Lung (tissue), 12 donors: Measurements from ENCODE around the gene FOXP4. TPM values are rescaled to one million over a fixed set of nuclear protein-coding genes. Genes with fewer than 3 reads are reported as not detected.

Source experiments
- ATAC-seq: fragments of 200-7000 bp; cut with Tn5 transposase; one replicate; pipeline ENCODE4 v1.9.1; 2020; ENCODE audit warnings: moderate number of reproducible peaks; ENCODE audit not compliant: insufficient read depth, low FRiP score
- DNase-seq, 3 donors: peaks; one replicate each; pipeline ENCODE4 v3.0.0-alpha.2; 2013 to 2017
- H3K27ac ChIP-seq, 2 donors: one replicate each; pipeline ENCODE4 v1.5.1; 2013; ENCODE audit warnings: mild to moderate bottlenecking in 2 of 2, moderate library complexity in 2 of 2, control low read depth in 1 of 2, inconsistent platforms in 1 of 2, low read depth in 1 of 2, low read length in 1 of 2
- H3K27me3 ChIP-seq, 3 donors: one replicate each; pipeline ENCODE4 v1.5.1; 2013; ENCODE audit warnings: low read length in 2 of 3; ENCODE audit not compliant: control insufficient read depth in 3 of 3, insufficient read depth in 3 of 3
- H3K36me3 ChIP-seq, 4 donors: one replicate each; pipeline ENCODE4 v1.5.1; 2013; ENCODE audit warnings: low read length in 4 of 4, mild to moderate bottlenecking in 1 of 4, moderate library complexity in 1 of 4; ENCODE audit not compliant: control insufficient read depth in 4 of 4, insufficient read depth in 4 of 4
- H3K4me1 ChIP-seq, 5 donors: one replicate each; pipeline ENCODE4 v1.5.1; 2013; ENCODE audit warnings: low read length in 5 of 5, mild to moderate bottlenecking in 2 of 5, moderate library complexity in 1 of 5; ENCODE audit not compliant: control insufficient read depth in 5 of 5, insufficient read depth in 5 of 5
- H3K4me3 ChIP-seq: one replicate; pipeline ENCODE4 v1.5.1; 2013; ENCODE audit warnings: mild to moderate bottlenecking, control low read depth, moderate library complexity
- H3K9ac ChIP-seq, 2 donors: one replicate each; pipeline ENCODE4 v1.5.1; 2013; ENCODE audit warnings: low read length in 2 of 2, control low read depth in 1 of 2; ENCODE audit not compliant: insufficient read depth in 1 of 2
- H3K9me3 ChIP-seq, 4 donors: one replicate each; pipeline ENCODE4 v1.5.1; 2013; ENCODE audit warnings: low read length in 3 of 4, mild to moderate bottlenecking in 1 of 4, moderate library complexity in 1 of 4; ENCODE audit not compliant: control insufficient read depth in 4 of 4, insufficient read depth in 3 of 4
- WGBS, 2 donors: extraction: QIAGEN DNeasy Blood & Tissue Kit; methylation state at CpG; one replicate each; pipeline ENCODE4 v1.1.7; 2013; 5-methylcytosine and 5-hydroxymethylcytosine counted together
- polyA plus RNA-seq, 2 donors: library from polyadenylated mRNA; stranded (reverse); fragments of 200-250 nt; gene quantifications; one replicate each; pipeline ENCODE4 v1.2.1, GENCODE V29; 2013
- total RNA-seq, 2 donors: library from RNA; depleted of rRNA in 1 of 2; stranded (reverse); fragments of >200 nt in 1 of 2; gene quantifications; one replicate each; pipeline ENCODE4 v1.2.1, GENCODE V29; 2014 to 2021
- TF ChIP-seq, protein P1 (sequence below): IDR thresholded peaks from 2 replicates; pipeline ENCODE4 v1.5.1; 2012; ENCODE audit warnings: mild to moderate bottlenecking; ENCODE audit errors: control extremely low read depth, extremely low read depth
- donor health status: control.
- donor health status: control.
- donor health status: Bipolar disorder and iron deficiency.
- donor health status: healthy.
- donor health status: DM: yes; HTN: yes; CAD: no.

Gene FOXP4
- total and polyA plus RNA-seq, 4 donors, result 12.8 to 35.0 (median 22.2) TPM

DNA sequence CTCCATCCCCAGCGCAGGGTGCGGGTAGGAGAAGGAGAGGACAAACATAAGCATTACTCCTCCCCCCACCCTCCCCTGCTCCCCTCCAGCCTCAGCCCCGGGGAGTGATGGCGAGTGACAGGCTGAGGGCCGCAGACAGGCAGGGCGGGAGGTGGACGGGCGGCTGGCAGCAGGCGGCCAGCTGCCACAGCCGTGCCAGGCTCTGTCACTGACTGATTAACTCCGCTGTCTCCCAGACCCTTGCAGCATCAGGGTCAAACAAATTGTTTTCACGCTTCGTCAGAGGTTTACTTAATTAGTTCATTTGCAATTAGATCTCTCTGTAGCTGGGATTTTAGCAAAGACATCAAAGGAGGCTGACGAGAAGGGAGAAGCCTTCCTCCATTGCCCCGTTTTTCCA, 41.9 kb downstream of the FOXP4 start:
- H3K36me3 ChIP-seq, result peaks cover 0 to 46% (median 10%) of the 10 kb centered on the region in 4 donors
- H3K9me3 ChIP-seq, result no peaks in the 10 kb centered on the region
- H3K4me3 ChIP-seq, result no peak overlapping the region
- no peak for ATAC-seq
- TF ChIP-seq, protein P1, sequence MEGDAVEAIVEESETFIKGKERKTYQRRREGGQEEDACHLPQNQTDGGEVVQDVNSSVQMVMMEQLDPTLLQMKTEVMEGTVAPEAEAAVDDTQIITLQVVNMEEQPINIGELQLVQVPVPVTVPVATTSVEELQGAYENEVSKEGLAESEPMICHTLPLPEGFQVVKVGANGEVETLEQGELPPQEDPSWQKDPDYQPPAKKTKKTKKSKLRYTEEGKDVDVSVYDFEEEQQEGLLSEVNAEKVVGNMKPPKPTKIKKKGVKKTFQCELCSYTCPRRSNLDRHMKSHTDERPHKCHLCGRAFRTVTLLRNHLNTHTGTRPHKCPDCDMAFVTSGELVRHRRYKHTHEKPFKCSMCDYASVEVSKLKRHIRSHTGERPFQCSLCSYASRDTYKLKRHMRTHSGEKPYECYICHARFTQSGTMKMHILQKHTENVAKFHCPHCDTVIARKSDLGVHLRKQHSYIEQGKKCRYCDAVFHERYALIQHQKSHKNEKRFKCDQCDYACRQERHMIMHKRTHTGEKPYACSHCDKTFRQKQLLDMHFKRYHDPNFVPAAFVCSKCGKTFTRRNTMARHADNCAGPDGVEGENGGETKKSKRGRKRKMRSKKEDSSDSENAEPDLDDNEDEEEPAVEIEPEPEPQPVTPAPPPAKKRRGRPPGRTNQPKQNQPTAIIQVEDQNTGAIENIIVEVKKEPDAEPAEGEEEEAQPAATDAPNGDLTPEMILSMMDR, result no peak
- H3K9ac ChIP-seq, result no peak overlapping the region
- no peak overlapping the region for H3K27ac ChIP-seq
- WGBS, 2 donors, result 89 to 91% methylated on average over 15 of the region's 15 CpGs
- H3K27me3 ChIP-seq, result no peaks in the 10 kb centered on the region
- H3K4me1 ChIP-seq, result peaks cover 0 to 14% (median 4%) of the 10 kb centered on the region in 5 donors
- DNase-seq, result no peak

DNA sequence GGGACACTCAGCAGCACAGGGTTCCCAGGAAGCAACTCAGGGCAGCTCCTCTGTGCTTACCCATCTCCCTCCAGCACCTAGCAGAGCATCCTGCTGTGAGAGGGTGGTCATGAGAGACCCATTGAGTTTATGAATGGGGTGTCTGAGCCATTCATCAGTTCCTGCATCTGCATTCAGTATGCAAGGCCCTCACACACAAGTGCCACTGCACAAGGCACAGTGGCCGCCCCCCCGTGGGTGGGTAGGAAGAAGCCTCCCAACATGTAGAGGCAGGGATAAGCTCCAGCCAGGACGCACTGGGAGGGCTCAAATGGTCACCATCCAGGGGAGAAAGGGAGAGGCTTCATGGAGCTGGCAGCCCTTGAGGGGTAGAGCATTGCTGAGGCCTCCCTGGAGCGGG, 43.0 kb downstream of the FOXP4 start:
- TF ChIP-seq, protein P1, result no peak
- Histone ChIP-seq H3K9me3 (no peaks in the 10 kb centered on the region), H3K27ac (no peak overlapping the region), H3K36me3 (peaks cover 0 to 51% (median 10%) of the 10 kb centered on the region in 4 donors), H3K4me1 (peaks cover 0 to 14% (median 0%) of the 10 kb centered on the region in 5 donors), H3K4me3 (no peak overlapping the region), H3K27me3 (no peaks in the 10 kb centered on the region), H3K9ac (no peak overlapping the region)
- DNase-seq, result no peak
- WGBS, 2 donors, result 87 to 91% methylated on average over 4 of the region's 4 CpGs
- no peak for ATAC-seq

- H3K27ac ChIP-seq, result no peak overlapping the region
- DNase-seq, result no peak
- no peak overlapping the region for H3K4me3 ChIP-seq
- WGBS, 2 donors, result 92 to 97% methylated on average over 38 to 39 of the region's 39 CpGs
- H3K27me3 ChIP-seq, result no peaks in the 10 kb centered on the region
- H3K9ac ChIP-seq, result no peak overlapping the region
- no peak for ATAC-seq
- H3K4me1 ChIP-seq, result peaks cover 0 to 14% (median 0%) of the 10 kb centered on the region in 5 donors
- H3K36me3 ChIP-seq, result peaks cover 0 to 51% (median 10%) of the 10 kb centered on the region in 4 donors
- H3K9me3 ChIP-seq, result no peaks in the 10 kb centered on the region
- TF ChIP-seq, protein P1, result no peak
Measured at GRCh38 chr6:41589636-41590622, 43.7 kb downstream of the FOXP4 start.
